A549 (cell line): ENCODE results near the gene CDK11B. TPM values are rescaled to one million over a fixed set of nuclear protein-coding genes. Genes with fewer than 3 reads are reported as not detected.

ENCODE experiments used
- ATAC-seq, 2 experiments: fragments of 200-7000 bp in 1 of 2; fragments of >200 bp in 1 of 2; cut with Nextera tagmentation in 1 of 2; cut with Tn5 transposase in 1 of 2; 3 replicates each; pipeline versions ENCODE4 v1.8.0 to v1.9.1; 2018 to 2020; ENCODE audit warnings: mild to moderate bottlenecking in 1 of 2, moderate library complexity in 1 of 2
- CTCF ChIA-PET: fragments of 300-600 bp; sonication (Branson Sonifier 250); formaldehyde crosslinking; extraction: SDS; loops from one replicate; lab custom pipeline; 2021; ENCODE audit warnings: antibody characterized with exemption, inconsistent platforms; lab: Yijun Ruan, JAX
- POLR2A ChIA-PET: fragments of 350-600 bp; formaldehyde crosslinking; extraction: SDS; loops from one replicate; lab custom pipeline; 2021; ENCODE audit warnings: antibody characterized with exemption, inconsistent platforms; lab: Yijun Ruan, JAX
- DNase-seq, 2 experiments: peaks; one replicate each; pipeline versions ENCODE4 v3.0.0 to v3.0.0-alpha.2; 2011 to 2016; ENCODE audit warnings: low read depth in 1 of 2, low spot score in 1 of 2
- FAIRE-seq: peaks from 2 replicates; lab custom pipeline; 2011; peaks lifted over from hg19 to GRCh38; lab: Jason Lieb, UNC
- H3K27ac ChIP-seq, 2 experiments: fragments of >200 bp; sonication (Bioruptor Twin); formaldehyde crosslinking; 3 replicates each; pipeline ENCODE4 v1.5.1; 2016 to 2017
- H3K4me1 ChIP-seq: fragments of >200 bp; sonication (Bioruptor Twin); formaldehyde crosslinking; 3 replicates; pipeline ENCODE4 v1.6.1; 2016
- H3K4me2 ChIP-seq: fragments of >200 bp; sonication (Bioruptor Twin); formaldehyde crosslinking; 3 replicates; pipeline ENCODE4 v1.6.1; 2016
- H3K4me3 ChIP-seq: fragments of >200 bp; sonication (Bioruptor Twin); formaldehyde crosslinking; 3 replicates; pipeline ENCODE4 v1.5.1; 2016
- H3K9me3 ChIP-seq: fragments of >200 bp; sonication (Bioruptor Twin); formaldehyde crosslinking; 3 replicates; pipeline ENCODE4 v1.6.1; 2016
- BHLHE40 ChIP-seq: IDR thresholded peaks from 2 replicates; pipeline ENCODE4 v1.6.1; 2012; ENCODE audit warnings: low read depth, low read length, inconsistent platforms
- CBX2 ChIP-seq: fragments of 200-600 bp; sonication (generic); IDR thresholded peaks from 2 replicates; pipeline ENCODE4 v1.6.1; 2016; ENCODE audit warnings: low read depth, mild to moderate bottlenecking, borderline replicate concordance
- CBX8 ChIP-seq: fragments of 200-600 bp; sonication (generic); IDR thresholded peaks from 2 replicates; pipeline ENCODE4 v1.6.1; 2016
- CHD2 ChIP-seq: fragments of 150-350 bp; IDR thresholded peaks from 2 replicates; pipeline ENCODE4 v1.6.1; 2014; ENCODE audit warnings: low read length; ENCODE audit not compliant: partially characterized antibody
- ESRRA ChIP-seq: fragments of 150-350 bp; IDR thresholded peaks from 2 replicates; pipeline ENCODE4 v1.6.1; 2014; ENCODE audit warnings: mild to moderate bottlenecking, low read length, borderline replicate concordance
- FOSL2 ChIP-seq, 2 experiments: fragments of 450-650 bp in 1 of 2; fragments of >200 bp in 1 of 2; sonication (Bioruptor Twin) in 1 of 2; formaldehyde crosslinking; IDR thresholded peaks; 2 replicates each; pipeline versions ENCODE4 v1.5.0 to v1.6.1; 2016 to 2020; ENCODE audit warnings: mild to moderate bottlenecking in 1 of 2, moderate library complexity in 1 of 2
- GATA3 ChIP-seq: IDR thresholded peaks from 2 replicates; pipeline ENCODE4 v1.6.1; 2012; ENCODE audit warnings: borderline replicate concordance
- HDAC2 ChIP-seq: fragments of 200-600 bp; sonication (generic); IDR thresholded peaks from 2 replicates; pipeline ENCODE4 v1.6.1; 2016
- HES2 ChIP-seq: fragments of >200 bp; sonication (Bioruptor Twin); formaldehyde crosslinking; IDR thresholded peaks from 2 replicates; pipeline ENCODE4 v1.6.1; 2016
- HOXB13 ChIP-seq: fragments of 250-450 bp; sonication (Bioruptor Pico); IDR thresholded peaks from 2 replicates; pipeline ENCODE4 v1.5.0; 2020; ENCODE audit warnings: low read depth, mild to moderate bottlenecking, moderate library complexity
- KDM5A ChIP-seq: fragments of 200-600 bp; sonication (generic); IDR thresholded peaks from 2 replicates; pipeline ENCODE4 v1.6.1; 2016; ENCODE audit warnings: antibody characterized with exemption, mild to moderate bottlenecking
- MAFK ChIP-seq: fragments of 450-650 bp; IDR thresholded peaks from 2 replicates; pipeline ENCODE4 v1.6.1; 2014; ENCODE audit not compliant: partially characterized antibody
- MAZ ChIP-seq: fragments of 150-350 bp; IDR thresholded peaks from 2 replicates; pipeline ENCODE4 v1.6.1; 2014; ENCODE audit warnings: antibody characterized with exemption, low read depth, low read length, borderline replicate concordance
- NR3C1 ChIP-seq: fragments of >200 bp; sonication (Bioruptor Twin); formaldehyde crosslinking; IDR thresholded peaks from 3 replicates; pipeline ENCODE4 v1.6.1; 2017
- PHF8 ChIP-seq: fragments of 200-600 bp; sonication (generic); IDR thresholded peaks from 2 replicates; pipeline ENCODE4 v1.6.1; 2016; ENCODE audit warnings: low read depth, mild to moderate bottlenecking, antibody characterized with exemption, moderate library complexity, borderline replicate concordance
- POLR2A ChIP-seq: IDR thresholded peaks from 2 replicates; pipeline ENCODE4 v1.6.1; 2012; ENCODE audit warnings: mild to moderate bottlenecking, low read length
- POLR2AphosphoS2 ChIP-seq: conservative IDR thresholded peaks from 2 replicates; pipeline ENCODE4 v1.6.1; 2012; ENCODE audit warnings: low read length, improper control_type of control experiment, inconsistent platforms
- RFX5 ChIP-seq: fragments of 450-650 bp; IDR thresholded peaks from 2 replicates; pipeline ENCODE4 v1.7.1; 2014; ENCODE audit warnings: antibody characterized with exemption, mild to moderate bottlenecking, moderate library complexity
- RNF2 ChIP-seq: fragments of 200-600 bp; sonication (generic); IDR thresholded peaks from 2 replicates; pipeline ENCODE4 v1.6.1; 2016; ENCODE audit warnings: low read depth, mild to moderate bottlenecking, antibody characterized with exemption, moderate library complexity, borderline replicate concordance
- SREBF2 ChIP-seq: fragments of 450-650 bp; IDR thresholded peaks from 2 replicates; pipeline ENCODE4 v1.6.1; 2014; ENCODE audit warnings: mild to moderate bottlenecking, moderate library complexity
- TP53 ChIP-seq: fragments of 250-450 bp; sonication (Bioruptor Pico); IDR thresholded peaks from 2 replicates; pipeline ENCODE4 v1.5.0; 2021; ENCODE audit warnings: mild to moderate bottlenecking, moderate library complexity
- ZSCAN20 ChIP-seq: fragments of 250-450 bp; sonication (Bioruptor Pico); IDR thresholded peaks from 2 replicates; pipeline ENCODE4 v1.8.0; 2022; ENCODE audit warnings: mild to moderate bottlenecking, moderate library complexity
- WGBS: methylation state at CpG from one replicate; pipeline ENCODE4 v1.1.6; 2017; ENCODE audit errors: missing lambda C conversion rate; 5-methylcytosine and 5-hydroxymethylcytosine counted together
- polyA plus RNA-seq, 4 experiments: library from polyadenylated mRNA; depleted of rRNA in 3 of 4; stranded (reverse); fragments of >200 nt; fragmentation: RNase III in 1 of 4; extraction: RNeasy Plus Mini Kit Qiagen cat#74134 plus additional on column Dnase treatment in 1 of 4; gene quantifications; 2 replicates in 3 of 4; 3 replicates in 1 of 4; pipeline ENCODE4 v1.2.3, GENCODE V29; 2011 to 2017
- TF ChIP-seq, protein P1 (sequence below): IDR thresholded peaks from 2 replicates; pipeline ENCODE4 v1.6.1; 2012; ENCODE audit warnings: low read depth, borderline replicate concordance
- TF ChIP-seq, protein P2 (sequence below): IDR thresholded peaks from 2 replicates; pipeline ENCODE4 v1.6.1; 2012
- TF ChIP-seq, protein P3 (sequence below): fragments of 450-650 bp; IDR thresholded peaks from 2 replicates; pipeline ENCODE4 v1.6.1; 2014; ENCODE audit warnings: antibody characterized with exemption

The CDK11B gene
- polyA plus RNA-seq, 2 of the 4 experiments (the other 2 are of a cell fraction), result 7.6 to 33.8 TPM

DNA sequence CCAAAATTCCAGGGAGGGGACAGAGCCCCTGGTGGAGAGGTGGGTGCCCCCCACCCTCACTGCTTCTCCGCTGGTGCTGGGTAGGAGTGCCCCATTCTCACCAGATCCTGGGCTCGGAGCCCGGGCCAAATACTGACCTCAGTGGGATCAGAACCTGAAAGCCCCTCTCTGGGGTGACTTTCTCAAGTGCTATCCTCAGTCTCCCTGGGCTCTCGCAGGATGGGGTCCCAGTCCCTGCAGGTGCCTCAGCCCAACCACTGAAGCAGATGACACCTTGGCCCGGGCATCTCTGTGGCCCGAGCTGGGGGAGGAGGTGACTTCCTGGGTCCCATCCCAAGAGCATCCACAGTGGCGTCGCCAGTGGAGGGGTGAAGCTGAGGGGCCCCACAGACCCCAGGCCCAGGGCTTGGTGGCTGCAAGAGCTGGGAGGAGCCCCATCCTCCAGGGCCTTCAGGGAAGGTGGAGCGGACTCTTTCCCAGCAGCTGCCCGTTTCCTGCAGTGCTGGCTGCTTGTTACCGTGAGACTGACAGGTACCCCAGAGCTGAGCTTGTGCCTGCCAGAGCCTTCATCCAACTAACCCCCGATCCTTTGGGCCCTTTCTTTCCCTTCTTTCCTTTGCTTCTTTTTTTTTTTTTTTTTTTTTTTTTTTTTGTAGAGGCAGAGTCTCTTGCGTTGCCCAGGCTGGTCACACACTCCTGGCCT, 55.0 kb downstream of the CDK11B start:
- ChIA-PET POLR2A (no interaction called here), CTCF (interaction anchor here (0.7 to 0.9 kb wide), 2 partner anchors 11 to 50 kb away, joined by 3 read pairs; no protein-coding TSS in a partner anchor)
- WGBS, result 69% methylated on average over 7 of the region's 13 CpGs
- Histone ChIP-seq H3K9me3 (no peaks in the 10 kb centered on the region), H3K4me3 (no peak overlapping the region), H3K4me2 (no peak overlapping the region), H3K27ac (no peak overlapping the region), H3K4me1 (no peaks in the 10 kb centered on the region)
- peak in 1 of 2 experiments; percentile 27; a peak in 1 of 6 replicates for ATAC-seq
- DNase-seq, result no peak
- FAIRE-seq, result no peak
- TF ChIP-seq ZSCAN20 (CRISPR knock-in tag) (no peak), HOXB13 (CRISPR knock-in tag) (no peak), ESRRA (no peak), BHLHE40 (no peak), HDAC2 (no peak), CHD2 (no peak)

- WGBS, result 24% methylated on average over 3 of the region's 13 CpGs
- CTCF ChIA-PET, result interaction anchor here (0.9 kb wide), 1 partner anchor 11 kb away, joined by 3 read pairs; no protein-coding TSS in a partner anchor
- Histone ChIP-seq H3K4me2 (no peak overlapping the region), H3K4me3 (no peak overlapping the region), H3K4me1 (peaks cover under 1% of the 10 kb centered on the region; the same call in 1 of the 3 replicates), H3K27ac (no peak overlapping the region), H3K9me3 (no peaks in the 10 kb centered on the region)
- FAIRE-seq (no peak), DNase-seq (no peak), ATAC-seq (peak; percentile 5 to 26; a peak in 3 of 6 replicates)
- TF ChIP-seq CBX2, result no peak
- no peak for TF ChIP-seq SREBF2
- no peak for TF ChIP-seq POLR2AphosphoS2
- no peak for TF ChIP-seq PHF8
- TF ChIP-seq RNF2, result no peak
- TF ChIP-seq, protein P1, sequence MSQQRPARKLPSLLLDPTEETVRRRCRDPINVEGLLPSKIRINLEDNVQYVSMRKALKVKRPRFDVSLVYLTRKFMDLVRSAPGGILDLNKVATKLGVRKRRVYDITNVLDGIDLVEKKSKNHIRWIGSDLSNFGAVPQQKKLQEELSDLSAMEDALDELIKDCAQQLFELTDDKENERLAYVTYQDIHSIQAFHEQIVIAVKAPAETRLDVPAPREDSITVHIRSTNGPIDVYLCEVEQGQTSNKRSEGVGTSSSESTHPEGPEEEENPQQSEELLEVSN, result no peak
- TF ChIP-seq HES2, result no peak
- TF ChIP-seq, protein P2, sequence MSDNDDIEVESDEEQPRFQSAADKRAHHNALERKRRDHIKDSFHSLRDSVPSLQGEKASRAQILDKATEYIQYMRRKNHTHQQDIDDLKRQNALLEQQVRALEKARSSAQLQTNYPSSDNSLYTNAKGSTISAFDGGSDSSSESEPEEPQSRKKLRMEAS, result no peak
- no peak for TF ChIP-seq KDM5A
- TF ChIP-seq BHLHE40, result no peak
- TF ChIP-seq ESRRA, result no peak
- no peak for TF ChIP-seq CBX8
- TF ChIP-seq, protein P3, sequence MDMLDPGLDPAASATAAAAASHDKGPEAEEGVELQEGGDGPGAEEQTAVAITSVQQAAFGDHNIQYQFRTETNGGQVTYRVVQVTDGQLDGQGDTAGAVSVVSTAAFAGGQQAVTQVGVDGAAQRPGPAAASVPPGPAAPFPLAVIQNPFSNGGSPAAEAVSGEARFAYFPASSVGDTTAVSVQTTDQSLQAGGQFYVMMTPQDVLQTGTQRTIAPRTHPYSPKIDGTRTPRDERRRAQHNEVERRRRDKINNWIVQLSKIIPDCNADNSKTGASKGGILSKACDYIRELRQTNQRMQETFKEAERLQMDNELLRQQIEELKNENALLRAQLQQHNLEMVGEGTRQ, result no peak
- no peak for TF ChIP-seq HDAC2
- TF ChIP-seq GATA3, result no peak
- TF ChIP-seq CHD2, result no peak
- POLR2A ChIA-PET, result interaction anchor here (0.6 kb wide), 1 partner anchor 30 kb away, joined by 4 read pairs; no protein-coding TSS in a partner anchor
These were observed 55.8 kb downstream of the CDK11B start for GRCh38 chr1:1602968-1603506.

DNA sequence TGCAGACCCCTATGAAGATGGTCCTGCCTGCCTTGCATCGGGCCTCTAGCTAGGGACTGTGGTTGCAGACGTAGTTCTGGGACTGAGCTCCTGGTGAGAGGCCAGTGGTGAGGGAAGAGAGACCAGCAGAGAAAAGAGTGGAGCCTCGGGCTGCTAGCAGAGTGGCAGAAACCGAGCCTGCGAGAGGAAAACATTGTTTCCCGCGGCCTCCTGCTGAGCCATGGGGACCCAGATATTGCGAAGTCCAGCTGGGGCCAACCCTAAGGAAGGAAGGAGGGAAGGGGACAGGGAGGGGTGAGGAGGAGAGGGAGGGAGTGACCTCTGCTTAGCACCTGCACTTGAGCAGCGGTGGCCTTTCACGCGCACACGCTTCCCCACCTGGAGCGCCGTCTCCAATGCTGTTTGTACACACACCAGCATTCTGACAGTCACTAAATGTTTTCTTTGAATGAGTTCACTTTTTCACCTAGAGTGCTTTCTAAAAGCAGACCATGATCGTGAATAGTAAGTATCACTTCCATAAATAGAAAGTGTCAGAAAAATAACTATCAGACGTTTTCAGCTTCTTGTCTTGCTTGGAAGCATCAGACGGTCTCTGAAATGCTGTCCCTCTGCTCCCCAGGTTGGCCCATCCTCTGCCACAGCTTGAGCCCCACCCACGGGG, 56.4 kb downstream of the CDK11B start:
- no peak for ATAC-seq
- TF ChIP-seq MAFK, result no peak
- TF ChIP-seq HES2, result no peak
- no peak for TF ChIP-seq NR3C1
- no peak for TF ChIP-seq POLR2A
- TF ChIP-seq RNF2, result no peak
- no peak for TF ChIP-seq CHD2
- no peak for TF ChIP-seq RFX5
- no peak for TF ChIP-seq MAZ
- TF ChIP-seq, protein P1, result no peak
- no peak for TF ChIP-seq ZSCAN20 (CRISPR knock-in tag)
- TF ChIP-seq FOSL2 (IDR thresholded peaks at IDR 0.05), result no peak
- TF ChIP-seq FOSL2 (CRISPR knock-in tag; IDR thresholded peaks at IDR 0.05), result no peak
- no peak for TF ChIP-seq TP53 (CRISPR knock-in tag)
- ChIA-PET POLR2A (interaction anchor here (0.6 to 0.8 kb wide), 2 partner anchors 13 to 30 kb away, joined by 3 to 4 read pairs; partner anchors contain the start of gene MIB2), CTCF (interaction anchor here (0.9 kb wide), 1 partner anchor 10 kb away, joined by 3 read pairs; no protein-coding TSS in a partner anchor)
- no peak overlapping the region for H3K4me3 ChIP-seq
- H3K27ac ChIP-seq, result no peak overlapping the region
- H3K9me3 ChIP-seq, result no peaks in the 10 kb centered on the region
- 54% methylated on average over 17 of the region's 18 CpGs for WGBS
- no peak overlapping the region for H3K4me2 ChIP-seq
- H3K4me1 ChIP-seq, result peaks cover 7% of the 10 kb centered on the region
- DNase-seq, result no peak
- FAIRE-seq, result no peak
